SIG-M5 treated with dmso at 0.1 percent for 504 hours (cell line): ENCODE measurements around the gene SPATA31C2.
"Not testable (repeated sequence)": the region's sequence is repeated elsewhere in the genome, so short reads cannot be mapped to it uniquely, and the experiment has no call there.

Source experiments
- DNase-seq: peaks from one replicate; lab custom pipeline; 2025; ENCODE audit not compliant: unreplicated experiment; lab: John Stamatoyannopoulos, UW

The SPATA31C2 gene

DNA sequence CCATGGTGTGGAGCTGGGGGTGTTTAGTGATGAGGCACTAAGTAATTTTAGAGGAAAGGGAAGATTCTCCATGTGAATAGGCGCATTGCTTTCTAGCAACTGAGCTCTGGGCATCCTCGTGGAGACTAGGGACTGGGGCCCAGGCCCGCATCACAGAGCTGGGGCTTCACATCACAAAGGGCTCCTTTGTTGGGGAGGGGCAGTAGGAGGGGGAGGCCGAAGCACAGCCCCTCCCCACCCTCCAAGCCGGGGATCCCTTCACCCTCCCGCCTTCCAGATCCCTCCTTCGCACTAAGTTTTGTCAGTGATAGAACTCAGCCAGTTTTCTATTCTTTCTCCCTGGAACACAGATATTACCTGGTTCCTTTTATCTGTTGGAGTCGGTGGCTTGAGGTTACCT lies at the start of gene SPATA31C2:
SPATA31C2 (minus strand) TSS at position 101 of the 400 bp plus-strand sequence; CDS start at position 72, 29 bp downstream.
- not testable (repeated sequence) for DNase-seq

DNA sequence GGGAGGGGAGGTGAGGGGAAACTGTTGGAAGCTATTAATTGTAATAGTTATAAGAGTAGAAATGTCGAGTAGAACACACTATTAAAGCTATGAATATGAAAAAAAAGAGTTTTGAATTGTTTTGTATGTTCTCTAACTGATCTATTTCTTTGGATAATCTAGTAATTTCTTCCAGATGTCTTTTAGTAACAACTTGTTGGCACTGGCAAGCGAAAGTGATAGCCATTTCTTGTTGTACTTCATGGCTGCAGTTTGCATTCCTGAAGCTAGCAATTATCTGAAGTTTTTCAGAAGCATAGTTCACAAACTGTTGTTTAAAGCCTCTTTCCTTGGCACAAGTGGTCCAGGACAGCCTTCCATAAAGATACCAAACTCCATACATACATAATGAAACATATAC lies 49.4 kb upstream of the SPATA31C2 start:
- no peak for DNase-seq

DNA sequence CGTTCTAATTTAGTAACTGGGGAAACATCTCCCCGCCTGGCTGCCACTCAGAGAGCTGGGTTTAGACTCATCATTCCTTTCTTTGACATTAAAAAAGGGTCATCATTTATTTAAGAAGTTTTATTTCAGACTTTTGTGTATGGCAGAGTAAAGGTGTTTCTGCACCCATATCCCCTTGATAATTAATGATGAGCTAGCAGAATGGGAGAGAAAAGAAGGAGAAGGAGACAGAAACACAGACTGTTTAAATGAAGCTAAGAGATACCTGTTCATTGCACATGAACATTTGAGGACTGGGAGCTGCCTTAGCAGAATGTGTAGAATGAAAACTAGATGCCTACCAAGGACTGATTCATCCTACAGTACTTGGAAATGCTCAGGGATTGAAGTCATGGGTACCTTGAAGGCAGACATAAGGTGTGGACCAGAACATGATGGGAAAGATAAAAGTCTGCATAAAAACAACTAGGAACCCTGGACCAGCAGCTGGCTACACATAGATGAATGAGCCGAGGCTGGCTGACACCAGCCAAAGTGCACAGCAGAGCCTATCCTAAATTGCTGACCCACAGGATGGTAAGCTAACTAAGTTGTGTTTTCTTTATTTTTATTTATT lies 48.3 kb upstream of the SPATA31C2 start:
- no peak for DNase-seq

DNA sequence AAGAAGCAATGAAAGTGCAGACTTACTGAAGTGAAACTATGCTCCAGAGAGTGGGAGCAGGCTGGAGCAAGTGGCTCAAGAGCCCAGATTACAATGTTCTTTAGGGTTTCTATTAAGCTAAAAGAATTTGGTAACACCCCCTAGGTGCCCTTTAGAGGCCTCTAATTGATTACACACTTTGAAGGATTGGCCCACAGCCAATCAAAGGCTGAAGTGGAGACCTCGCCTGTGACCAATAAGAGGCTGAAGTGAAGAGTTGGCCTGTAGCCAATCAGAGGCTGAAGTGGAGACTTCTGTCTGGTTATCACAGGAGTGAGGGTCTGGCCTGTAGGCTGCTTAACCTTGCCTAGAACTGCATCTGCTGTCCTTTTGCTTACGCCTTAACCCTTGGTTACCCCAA lies 46.7 kb upstream of the SPATA31C2 start:
- DNase-seq: no peak

DNA sequence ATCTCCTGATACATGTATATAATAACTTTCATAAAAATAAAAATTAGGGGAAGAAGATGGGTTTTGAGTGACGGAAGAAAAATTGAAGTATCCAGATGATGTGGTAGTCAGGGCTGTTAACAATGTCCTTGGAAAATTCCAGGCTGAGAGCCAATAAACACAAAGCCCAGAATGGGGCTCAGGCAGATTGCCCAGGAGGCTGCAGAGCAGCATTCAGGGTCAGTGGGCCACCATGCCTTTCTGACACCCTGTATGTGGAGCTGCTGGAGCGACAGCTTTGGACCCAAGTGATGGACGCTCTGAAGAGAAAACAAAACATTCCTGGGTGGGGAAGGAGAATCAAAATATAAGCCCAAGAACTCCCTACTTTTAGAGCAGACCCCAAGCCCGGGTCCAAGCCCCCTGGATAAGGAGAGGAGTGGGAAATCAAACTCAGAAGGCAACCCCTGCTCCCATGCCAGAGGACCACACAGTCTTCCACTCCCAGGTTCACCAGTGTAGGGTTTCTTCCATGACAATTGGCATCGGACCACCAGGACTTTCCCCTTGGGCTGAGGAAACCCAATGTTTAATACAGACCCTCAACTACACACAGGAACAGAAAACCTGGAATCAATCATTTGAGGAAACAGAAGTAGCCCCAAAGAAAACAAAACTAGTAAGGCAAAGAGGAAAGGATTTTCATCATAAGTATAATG lies 45.7 kb upstream of the SPATA31C2 start:
- DNase-seq: no peak

DNA sequence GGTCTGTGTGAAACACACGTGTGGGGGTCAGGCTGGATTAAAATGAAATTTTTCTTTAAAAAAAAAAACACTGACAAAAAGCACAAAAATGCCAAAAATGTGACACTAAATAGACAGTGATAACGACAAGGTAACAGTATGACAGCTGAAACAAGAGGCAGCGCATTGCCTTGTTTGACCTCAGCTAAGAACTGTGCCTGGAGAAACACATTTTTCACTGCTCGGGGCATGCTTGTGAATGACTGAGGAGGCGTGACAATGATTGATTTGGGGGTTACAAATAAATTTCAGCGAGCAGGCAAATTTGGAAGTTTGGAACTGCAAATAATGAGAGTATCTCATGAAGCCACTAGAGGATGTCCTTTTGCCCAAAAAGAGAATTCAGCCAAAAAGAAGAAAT lies 44.2 kb upstream of the SPATA31C2 start:
- DNase-seq: no peak

DNA sequence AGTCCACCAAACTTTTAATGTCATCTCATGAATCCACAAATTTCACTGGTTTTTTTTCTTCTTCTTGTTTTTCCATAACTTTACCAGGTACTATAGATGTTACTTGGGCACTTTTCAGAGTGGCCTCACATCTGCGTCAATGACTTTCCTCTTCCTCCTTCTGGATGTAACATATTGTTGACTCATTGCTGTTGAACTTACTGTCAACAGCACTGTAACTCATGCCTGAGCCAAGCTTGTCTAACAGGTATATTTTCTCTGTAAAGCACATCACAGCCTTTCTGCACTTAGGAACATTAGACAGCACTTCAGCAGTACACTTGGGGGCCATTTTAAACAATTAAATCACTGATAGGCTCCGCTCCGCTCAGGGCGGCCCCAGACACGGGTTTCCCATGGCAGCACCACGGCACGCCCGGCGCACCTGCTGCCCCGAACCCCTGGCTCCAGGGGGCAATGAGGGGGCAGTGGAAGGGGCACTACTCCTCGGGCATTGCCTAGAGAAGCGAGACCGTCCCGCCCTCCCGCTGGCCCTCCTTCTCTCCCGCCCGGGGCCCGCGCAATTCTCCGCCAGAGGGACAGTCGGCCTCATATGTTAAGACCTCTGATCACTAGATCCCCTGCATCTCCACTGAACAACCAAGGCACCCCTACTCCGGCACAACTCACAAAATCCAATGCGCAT lies 41.9 kb upstream of the SPATA31C2 start:
- no peak for DNase-seq

DNA sequence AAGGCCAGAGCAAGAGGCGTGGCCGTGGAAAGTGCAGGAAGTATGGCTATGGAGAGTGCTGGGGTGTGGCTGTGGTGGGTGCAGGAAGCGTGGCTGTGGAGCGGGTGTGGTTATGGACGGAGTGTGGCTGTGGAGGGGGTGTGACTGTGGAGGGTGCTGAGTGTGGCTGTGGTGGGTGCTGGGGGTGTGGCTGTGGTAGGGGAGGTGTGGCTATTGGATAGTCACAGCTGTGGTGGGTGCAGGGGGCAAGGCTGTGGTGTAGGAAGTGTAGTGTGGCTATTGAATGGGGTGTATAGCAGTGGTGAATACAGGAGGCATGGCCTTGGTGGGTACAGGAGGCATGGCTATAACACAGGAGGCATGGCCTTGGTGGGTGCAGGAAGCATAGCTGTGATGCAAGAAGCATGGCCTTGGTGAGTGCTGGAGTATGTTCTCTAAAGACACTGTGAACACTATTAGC lies 40.8 kb upstream of the SPATA31C2 start:
- DNase-seq: no peak

DNA sequence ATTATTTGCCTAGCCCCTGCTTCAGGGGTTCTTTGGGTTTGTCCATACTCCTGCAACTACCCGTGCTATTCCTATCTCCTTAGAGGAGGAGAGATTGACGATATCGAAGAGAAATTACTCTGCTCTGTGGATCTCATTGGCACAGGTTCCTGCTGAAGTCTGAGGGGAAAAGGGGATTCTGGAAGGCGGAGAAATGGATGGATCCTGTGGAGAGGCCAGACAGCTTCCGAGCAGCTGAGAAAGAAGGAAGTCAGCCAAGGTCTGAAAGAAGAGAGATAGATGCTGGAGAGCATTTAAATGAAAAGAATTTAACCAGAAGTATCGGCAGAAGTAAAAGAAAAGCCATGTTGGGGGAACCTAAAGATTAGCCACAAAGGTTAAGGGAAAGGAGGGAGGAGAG lies 40.4 kb upstream of the SPATA31C2 start:
- no peak for DNase-seq

DNA sequence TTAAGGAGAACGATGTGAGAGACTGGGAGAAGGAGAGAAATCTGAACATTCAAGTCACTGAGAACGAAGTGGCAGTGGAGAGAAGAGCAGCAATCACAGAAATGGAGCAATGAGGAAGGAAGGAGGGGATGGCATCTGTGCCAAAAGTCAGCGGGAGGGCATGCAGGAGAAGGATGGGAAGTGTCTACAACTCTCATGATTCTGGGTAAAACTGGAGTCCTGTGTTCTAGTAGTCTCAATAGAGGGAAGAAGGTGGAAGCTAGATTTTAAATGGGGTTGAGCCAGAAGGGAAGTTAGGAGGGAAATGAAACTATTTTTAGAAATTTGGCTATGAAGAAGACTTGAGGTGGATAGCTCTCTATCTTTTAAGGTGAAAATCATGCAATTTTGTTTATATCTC lies 39.1 kb upstream of the SPATA31C2 start:
- DNase-seq: no peak

DNA sequence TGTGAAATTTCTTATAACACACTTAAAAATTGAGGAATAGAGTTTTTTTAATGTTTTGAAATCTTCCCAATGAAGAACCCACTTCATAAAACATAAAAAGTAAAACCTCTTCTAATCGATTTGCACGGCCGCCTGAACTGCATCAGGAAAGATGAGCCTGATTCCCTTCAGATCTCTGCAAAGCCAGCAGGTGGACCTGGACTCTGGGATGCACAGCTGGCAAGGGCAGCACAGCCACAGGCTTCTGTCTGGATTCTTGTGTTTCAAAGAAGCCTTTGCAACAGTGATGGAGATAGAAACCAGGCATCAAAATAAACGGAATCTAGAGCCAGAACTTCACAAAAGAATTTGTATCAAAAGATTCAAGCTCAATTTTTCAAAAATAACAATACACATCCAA lies 36.0 kb upstream of the SPATA31C2 start:
- peak; percentile 24 for DNase-seq

DNA sequence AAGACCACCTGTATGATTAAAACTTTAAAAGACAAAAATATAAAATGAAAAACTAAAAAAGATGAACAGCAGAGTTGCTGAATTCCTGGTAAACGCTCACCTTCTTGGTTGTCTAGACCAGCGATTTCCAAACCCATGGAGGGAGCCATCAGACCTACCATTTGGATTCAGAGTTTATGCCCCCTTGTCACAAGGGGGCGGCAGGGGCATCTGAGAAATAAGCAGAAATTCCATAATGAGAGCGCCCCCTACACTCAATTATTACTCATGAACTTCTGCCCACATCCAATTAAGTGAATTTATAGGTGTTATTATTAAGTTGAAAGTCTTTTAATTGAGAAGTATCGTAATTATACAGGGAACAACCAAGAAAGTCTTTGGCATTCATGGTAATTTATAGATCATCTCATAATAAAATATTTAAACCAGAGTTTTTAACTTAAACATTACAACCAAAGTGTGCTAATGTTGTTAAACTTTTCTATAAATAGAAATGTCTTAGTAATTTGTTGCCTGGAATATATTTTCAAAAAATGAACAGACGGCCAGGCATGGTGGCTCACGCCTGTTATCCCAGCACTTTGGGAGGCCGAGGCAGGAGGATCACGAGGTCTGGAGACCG lies 35.2 kb upstream of the SPATA31C2 start:
- peak; percentile 73 for DNase-seq

DNA sequence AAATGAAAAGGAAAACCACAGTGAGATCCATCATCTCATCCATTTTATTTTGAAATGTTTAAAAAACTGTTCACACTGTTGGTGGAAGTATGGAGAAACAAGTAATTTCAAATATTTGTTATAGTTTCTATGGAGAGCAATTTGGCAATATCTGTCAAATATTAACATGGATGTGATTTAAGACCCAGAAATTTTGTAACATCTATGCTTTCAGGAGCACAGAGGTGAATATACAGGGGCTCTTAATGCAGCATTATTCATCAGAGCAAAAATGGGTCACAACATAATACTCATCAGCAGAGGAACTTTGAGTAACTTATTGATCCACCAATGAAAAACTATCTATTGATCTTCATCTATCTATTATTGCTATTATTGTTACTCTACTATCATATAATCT lies 31.4 kb upstream of the SPATA31C2 start:
- DNase-seq: no peak

DNA sequence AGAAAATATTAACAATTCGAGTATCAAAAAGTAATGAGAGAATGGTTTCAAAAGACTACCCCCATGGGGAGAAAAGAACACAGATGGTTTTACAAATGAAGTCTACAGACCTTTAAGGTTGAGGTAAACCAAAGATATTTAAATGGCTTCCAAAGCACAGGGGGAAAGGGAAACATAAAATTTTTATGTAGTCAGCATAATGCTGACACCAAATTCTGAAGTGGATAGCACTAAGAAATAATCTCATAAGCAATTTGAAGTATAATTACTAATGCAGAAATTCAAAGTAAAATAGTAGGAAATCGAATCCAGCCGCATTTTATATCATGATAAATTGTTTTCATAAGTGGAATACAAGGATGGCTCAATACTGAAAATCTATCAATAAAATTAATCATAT lies 30.3 kb upstream of the SPATA31C2 start:
- no peak for DNase-seq

DNA sequence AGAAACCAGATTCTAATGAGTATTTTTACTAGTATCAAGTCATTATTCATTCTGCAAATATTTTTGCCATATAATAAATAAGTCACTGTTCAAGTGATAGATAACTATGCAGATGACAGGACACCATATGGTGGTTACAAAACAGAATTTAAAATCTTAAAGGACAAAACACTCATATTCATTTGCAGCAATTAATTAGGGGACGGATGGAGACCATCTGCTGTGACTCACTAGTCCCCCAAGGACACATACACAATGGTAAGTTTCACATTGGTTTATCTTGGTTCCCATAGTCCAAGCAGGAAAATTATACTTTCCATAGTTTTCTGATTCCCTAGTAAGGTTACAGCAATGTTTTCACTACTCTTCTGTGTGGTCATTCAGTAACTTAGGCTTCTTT lies 28.4 kb upstream of the SPATA31C2 start:
- no peak for DNase-seq

DNA sequence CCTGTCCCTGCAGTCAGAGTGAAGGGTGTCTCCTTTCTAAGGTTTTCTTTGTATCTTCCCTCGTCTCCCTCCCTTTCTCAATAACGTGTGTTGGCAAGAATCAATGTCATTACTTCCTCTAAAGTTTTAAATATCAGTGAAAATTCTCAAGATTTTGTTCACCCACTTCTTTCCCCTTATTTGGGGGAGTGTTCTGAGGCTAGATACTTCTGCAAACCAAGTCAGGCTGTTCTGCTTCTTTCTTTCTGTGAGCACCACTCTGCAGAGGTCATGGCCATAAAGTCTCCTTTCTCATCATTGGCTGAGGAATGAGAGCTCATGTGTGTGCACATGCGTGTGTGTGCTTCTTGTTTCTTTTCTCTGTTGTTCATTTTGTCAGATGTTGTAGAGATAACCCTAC lies 26.6 kb upstream of the SPATA31C2 start:
- DNase-seq: no peak

DNA sequence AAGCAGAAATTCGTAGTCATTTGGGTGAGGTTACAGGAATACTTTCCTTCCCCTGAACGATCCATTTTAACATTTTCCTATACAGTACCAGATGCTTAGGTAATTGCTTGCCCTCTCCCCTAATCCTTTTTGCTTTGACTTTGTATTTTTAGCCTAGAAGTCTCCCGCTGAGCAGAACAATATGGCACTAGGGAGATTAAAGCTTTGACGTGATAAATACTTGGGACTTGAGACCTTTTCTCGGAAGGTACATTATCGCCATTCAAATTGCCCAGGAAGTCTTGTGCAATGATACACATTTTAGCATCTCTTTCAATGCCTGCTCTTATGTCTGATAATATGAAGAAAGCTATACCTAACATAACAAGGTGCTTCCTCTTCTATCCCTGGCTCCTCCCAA lies 22.9 kb upstream of the SPATA31C2 start:
- no peak for DNase-seq

DNA sequence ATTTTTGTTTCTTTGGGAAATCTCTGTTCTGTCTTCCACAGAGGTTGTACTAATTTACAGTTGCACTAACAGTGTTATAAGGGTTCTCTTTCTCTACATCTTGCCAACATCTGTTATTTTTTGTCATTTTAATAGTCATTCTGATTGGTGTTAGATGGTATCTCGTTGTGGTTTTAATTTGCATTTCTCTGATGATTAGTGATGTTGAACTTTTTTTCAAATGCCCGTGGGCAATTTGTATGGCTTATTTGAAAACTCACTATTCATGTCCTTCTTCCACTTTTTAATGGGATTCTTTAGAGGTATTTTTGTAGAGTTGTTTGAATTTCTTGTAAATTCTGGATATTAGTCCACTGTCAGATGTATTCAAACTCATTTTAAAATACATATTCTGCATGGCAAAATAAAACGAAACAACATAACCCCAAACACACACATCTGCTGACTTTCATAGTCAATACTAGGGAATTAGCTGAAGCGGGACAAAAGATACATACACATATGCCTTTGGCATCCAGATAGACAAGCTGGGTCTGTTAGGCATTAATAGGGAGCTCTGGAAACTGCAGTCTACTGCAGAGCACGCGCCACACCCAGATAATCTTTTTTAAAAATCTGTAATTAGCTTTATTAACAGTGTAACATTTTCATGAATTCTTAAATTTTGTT lies 5.8 kb upstream of the SPATA31C2 start:
- DNase-seq: no peak

DNA sequence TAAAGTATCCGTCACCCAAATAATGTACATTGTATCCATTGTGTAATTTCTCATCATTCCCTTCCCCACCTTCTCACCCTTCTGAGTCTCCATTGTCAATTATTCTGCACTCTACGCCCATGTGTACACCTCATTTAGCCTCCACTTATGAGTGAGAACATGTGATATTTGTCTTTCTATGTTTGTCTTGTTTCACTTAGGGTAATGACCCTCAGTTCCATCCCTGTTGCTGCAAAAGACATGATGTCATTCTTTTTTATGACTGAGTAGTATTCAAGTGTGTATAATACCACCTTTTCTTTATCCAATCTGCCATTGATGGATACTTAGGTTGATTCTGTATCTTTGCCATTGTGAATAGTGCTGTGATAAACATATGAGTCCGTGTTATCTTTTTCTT lies 4.9 kb upstream of the SPATA31C2 start:
- no peak for DNase-seq

DNA sequence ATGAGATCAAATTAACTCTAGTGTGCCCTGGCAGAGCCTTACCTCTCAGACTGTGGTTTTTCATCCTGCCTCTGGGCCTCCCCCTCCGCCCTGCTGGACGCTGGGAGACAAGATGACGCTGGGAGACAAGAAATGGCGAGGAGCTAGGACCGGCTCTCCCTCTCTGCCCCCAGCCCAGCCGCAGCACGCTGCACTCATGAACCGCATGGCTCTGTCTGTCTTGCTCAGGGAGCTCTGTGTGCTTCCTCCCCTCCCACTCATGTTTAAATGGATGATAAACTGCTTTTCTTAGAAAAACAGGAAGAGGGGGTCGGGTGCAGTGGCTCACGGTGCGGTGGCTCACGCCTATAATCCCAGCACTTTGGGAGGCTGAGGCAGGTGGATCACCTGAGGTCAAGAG lies 4.7 kb downstream of the SPATA31C2 start:
- DNase-seq: not testable (repeated sequence)

DNA sequence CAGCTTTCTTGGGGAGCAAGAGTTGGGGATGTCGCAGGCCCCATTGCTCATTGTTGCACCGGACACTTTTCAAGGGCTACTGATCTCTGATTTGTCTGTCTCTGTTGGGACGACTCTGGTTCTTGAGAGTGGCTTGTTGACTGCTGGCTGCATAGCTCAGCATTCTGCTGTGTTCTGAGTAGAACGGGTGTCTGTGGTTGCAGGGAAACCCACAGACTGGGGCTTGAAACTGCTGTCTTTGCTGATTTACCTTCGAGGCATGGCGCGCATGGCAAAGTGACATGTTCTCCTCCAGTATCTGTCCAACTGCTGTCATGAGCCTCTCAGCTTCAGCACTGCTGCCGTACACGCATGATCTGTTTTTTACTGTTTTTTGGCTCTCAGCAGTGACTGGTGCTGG lies 8.7 kb downstream of the SPATA31C2 start:
- DNase-seq: not testable (repeated sequence)
